Esophagus muscularis mucosa (tissue), 4 donors: ENCODE results near the gene IFRD2. TPM values are rescaled to one million over a fixed set of nuclear protein-coding genes. Genes with fewer than 3 reads are reported as not detected.
A peak's percentile ranks its signal among the peaks of the same experiment; 100 is the strongest.

Source experiments
- DNase-seq: peaks from one replicate; pipeline ENCODE4 v3.0.0-alpha.2; 2017; ENCODE audit errors: extremely low spot score
- H3K27ac ChIP-seq, 4 donors: fragments of 200-600 bp; sonication (generic); replicated peaks in 1 of 4; 1 replicate in 3 of 4; 2 replicates in 1 of 4; pipeline ENCODE4 v1.5.1; 2016 to 2019; ENCODE audit warnings: mild to moderate bottlenecking in 1 of 4
- H3K27me3 ChIP-seq, 4 donors: fragments of 200-600 bp; sonication (generic); one replicate each; pipeline versions ENCODE4 v1.5.1 to v1.6.0; 2016 to 2019
- H3K36me3 ChIP-seq, 4 donors: fragments of 200-600 bp; sonication (generic); one replicate each; pipeline ENCODE4 v1.5.1; 2016 to 2019
- H3K4me1 ChIP-seq, 4 donors: fragments of 200-600 bp; sonication (generic); one replicate each; pipeline ENCODE4 v1.5.1; 2016 to 2019
- H3K4me3 ChIP-seq, 4 donors: fragments of 200-600 bp; sonication (generic); 1 replicate in 2 of 4; 2 replicates in 2 of 4; pipeline ENCODE4 v1.5.1; 2016 to 2019; ENCODE audit warnings: mild to moderate bottlenecking in 4 of 4, moderate library complexity in 1 of 4
- H3K9me3 ChIP-seq, 4 donors: fragments of 200-600 bp; sonication (generic); 1 replicate in 3 of 4; 2 replicates in 1 of 4; pipeline ENCODE4 v1.5.1; 2016 to 2019
- CTCF ChIP-seq, 3 experiments: fragments of 200-600 bp in 2 of 3; fragments of 450-650 bp in 1 of 3; sonication (generic) in 2 of 3; IDR thresholded peaks; one replicate each; pipeline ENCODE4 v1.5.1; 2017 to 2019; ENCODE audit warnings: antibody characterized with exemption in 3 of 3, mild to moderate bottlenecking in 2 of 3, moderate library complexity in 1 of 3
- EP300 ChIP-seq: sonication (generic); formaldehyde crosslinking; IDR thresholded peaks from one replicate; pipeline ENCODE4 v1.6.1; 2017; ENCODE audit warnings: antibody characterized with exemption
- POLR2A ChIP-seq: fragments of 450-650 bp; IDR thresholded peaks from one replicate; pipeline ENCODE4 v1.6.1; 2017; ENCODE audit warnings: antibody characterized with exemption, moderate library complexity, mild to moderate bottlenecking, low read depth
- POLR2AphosphoS5 ChIP-seq, 2 donors: sonication (generic); formaldehyde crosslinking; IDR thresholded peaks; one replicate each; pipeline ENCODE4 v1.6.1; 2017; ENCODE audit warnings: antibody characterized with exemption in 2 of 2
- WGBS: methylation state at CpG from one replicate; pipeline ENCODE4 v1.1.5; 2018; 5-methylcytosine and 5-hydroxymethylcytosine counted together
- intact Hi-C: fragments of 100-400 bp; cut with DNase I; formaldehyde crosslinking; loops from one replicate; pipeline ENCODE4 v1.15.1; 2023
- total RNA-seq, 4 donors: library from RNA; depleted of rRNA; stranded (reverse); fragments of >200 nt; gene quantifications; one replicate each; pipeline versions ENCODE4 v1.1.0 to v1.2.1, GENCODE V29; 2016

Gene IFRD2
- total RNA-seq, 4 donors from 2014 or later: 49.4 to 106 (median 85.8) TPM

GRCh38 chr3:50271314-50271936, 20.8 kb downstream of the IFRD2 start:
- intact Hi-C loops: loop anchor here (5.0 kb wide), 2 partner anchors 79 to 149 kb away; partner anchors contain the start of gene GNAT1
- peak overlapping the region in 2 of 4 donors; percentile 13 to 23 for H3K27ac ChIP-seq
- peaks cover 47 to 87% (median 73%) of the 10 kb centered on the region in 4 donors for H3K4me1 ChIP-seq
- TF ChIP-seq CTCF (IDR thresholded peaks at IDR 0.05) (no peak), POLR2AphosphoS5 (IDR thresholded peaks at IDR 0.05) (no peak), POLR2A (no peak), EP300 (no peak)
- no peaks in the 10 kb centered on the region for H3K9me3 ChIP-seq
- H3K36me3 ChIP-seq: peaks cover 0 to 17% (median 6%) of the 10 kb centered on the region in 4 donors
- DNase-seq: no peak
- H3K27me3 ChIP-seq: peaks cover 0 to 33% (median 5%) of the 10 kb centered on the region in 4 donors
- peak overlapping the region in 1 of 4 donors; percentile 66 for H3K4me3 ChIP-seq
- WGBS: 77% methylated on average over 8 of the region's 10 CpGs

GRCh38 chr3:50270422-50271224, 21.6 kb downstream of the IFRD2 start:
- Histone ChIP-seq H3K9me3 (no peaks in the 10 kb centered on the region), H3K4me1 (peaks cover 55 to 93% (median 77%) of the 10 kb centered on the region in 4 donors), H3K4me3 (peak overlapping the region; percentile 35 to 74 (median 63)), H3K36me3 (peaks cover 0 to 10% (median under 1%) of the 10 kb centered on the region in 4 donors), H3K27ac (peak overlapping the region; percentile 23 to 100 (median 94)), H3K27me3 (peaks cover 0 to 25% (median 5%) of the 10 kb centered on the region in 4 donors)
- DNase-seq: no peak
- intact Hi-C loops: loop anchor here (5.0 kb wide), 2 partner anchors 78 to 148 kb away; partner anchors contain the start of gene GNAT1
- TF ChIP-seq EP300 (no peak), POLR2AphosphoS5 (IDR thresholded peaks at IDR 0.05) (peak in 1 of 2 donors; percentile 24), CTCF (IDR thresholded peaks at IDR 0.05) (no peak), POLR2A (no peak)
- WGBS: 87% methylated on average over 15 of the region's 19 CpGs

GRCh38 chr3:50269977-50270413, 22.2 kb downstream of the IFRD2 start:
- intact Hi-C loops: loop anchor here (5.0 kb wide), 2 partner anchors 78 to 148 kb away; partner anchors contain the start of gene GNAT1
- peaks cover 61 to 93% (median 78%) of the 10 kb centered on the region in 4 donors for H3K4me1 ChIP-seq
- 68% methylated on average over 2 of the region's 8 CpGs for WGBS

GRCh38 chr3:50269460-50269859, 22.8 kb downstream of the IFRD2 start:
- peak overlapping the region; percentile 35 to 74 (median 63) for H3K4me3 ChIP-seq
- intact Hi-C loops: no loop called here
- H3K36me3 ChIP-seq: peaks cover 0 to 4% (median 0%) of the 10 kb centered on the region in 4 donors
- no peak for DNase-seq
- peaks cover 0 to 14% (median 1%) of the 10 kb centered on the region in 4 donors for H3K27me3 ChIP-seq
- TF ChIP-seq EP300: no peak
- TF ChIP-seq CTCF (IDR thresholded peaks at IDR 0.05): no peak
- TF ChIP-seq POLR2A: no peak
- no peak for TF ChIP-seq POLR2AphosphoS5 (IDR thresholded peaks at IDR 0.05)
- peaks cover 63 to 93% (median 78%) of the 10 kb centered on the region in 4 donors for H3K4me1 ChIP-seq
- peak overlapping the region; percentile 93 to 100 (median 96) for H3K27ac ChIP-seq
- H3K9me3 ChIP-seq: no peaks in the 10 kb centered on the region
- 72% methylated on average over 2 of the region's 4 CpGs for WGBS

More at GRCh38 chr3:50269977-50270413, 22.2 kb downstream of the IFRD2 start:
- peaks cover 0 to 19% (median 5%) of the 10 kb centered on the region in 4 donors for H3K27me3 ChIP-seq
- H3K27ac ChIP-seq: peak overlapping the region; percentile 93 to 100 (median 96)
- no peaks in the 10 kb centered on the region for H3K9me3 ChIP-seq
- peak overlapping the region; percentile 35 to 74 (median 63) for H3K4me3 ChIP-seq
- TF ChIP-seq POLR2A: no peak
- TF ChIP-seq POLR2AphosphoS5 (IDR thresholded peaks at IDR 0.05): no peak
- TF ChIP-seq EP300: no peak
- no peak for TF ChIP-seq CTCF (IDR thresholded peaks at IDR 0.05)
- peaks cover 0 to 4% (median 0%) of the 10 kb centered on the region in 4 donors for H3K36me3 ChIP-seq
- no peak for DNase-seq
